ENCODE results near the gene ZNFX1.

The ZNFX1 gene

DNA sequence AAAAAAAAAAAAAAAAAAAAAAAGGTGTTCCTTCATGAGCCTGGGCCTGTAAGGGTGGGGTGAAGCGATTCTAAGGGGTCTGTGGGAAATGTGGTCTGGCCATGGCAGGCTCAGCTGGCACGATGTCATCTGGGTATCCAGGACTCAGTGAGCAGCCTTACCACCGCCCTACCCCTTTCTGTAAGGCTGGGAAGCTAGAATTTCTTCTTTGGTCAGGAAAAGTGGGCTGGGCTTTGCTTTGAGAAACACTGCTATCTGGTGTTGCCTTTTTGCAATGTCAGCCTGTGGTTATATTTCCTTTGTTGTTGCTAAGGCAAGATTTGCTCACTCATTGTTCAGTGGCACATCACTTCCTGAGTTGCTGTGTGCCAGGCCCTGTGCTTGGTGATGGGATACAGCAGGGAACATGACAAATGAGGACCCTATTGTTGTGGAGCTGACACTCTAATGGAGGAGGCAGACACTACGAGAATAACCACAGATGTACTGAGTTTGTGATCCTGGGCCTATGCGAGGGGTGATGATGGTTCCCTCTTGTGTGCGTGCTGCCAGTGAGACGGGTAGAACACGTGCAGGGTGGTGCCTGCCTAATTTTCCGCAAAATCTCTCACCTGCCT lies 45.9 kb upstream of the ZNFX1 start:
- Histone ChIP-seq H3K4me1 (ENCODE audit: insufficient read depth, low read length, poor library complexity, severe bottlenecking) (peaks cover 16% of the 10 kb centered on the region), H3K79me2 (ENCODE audit: insufficient read depth, low read length) (no peaks in the 10 kb centered on the region), H3K36me3 (ENCODE audit: insufficient read depth, low read length) (no peaks in the 10 kb centered on the region), H3K9me2 (replicated peaks; ENCODE audit: low read depth, low read length) (no peaks in the 10 kb centered on the region), H3K27me3 (ENCODE audit: insufficient read depth, low read length, poor library complexity, severe bottlenecking) (no peaks in the 10 kb centered on the region), H2AFZ (ENCODE audit: low read length) (peak overlapping the region; percentile 22; the same call in 1 of the 2 replicates), H3K4me3 (ENCODE audit: low read length, poor library complexity, severe bottlenecking) (no peak overlapping the region), H4K20me1 (ENCODE audit: insufficient read depth, low read length, poor library complexity, severe bottlenecking) (no peaks in the 10 kb centered on the region), H3K9me3 (ENCODE audit: insufficient read depth, low read depth, low read length) (no peaks in the 10 kb centered on the region), H3F3A (ENCODE audit: low read depth) (no peaks in the 10 kb centered on the region), H3K9ac (ENCODE audit: low read depth, low read length, poor library complexity, severe bottlenecking) (no peak overlapping the region), H3K4me2 (ENCODE audit: low read depth, low read length, poor library complexity, severe bottlenecking) (peak overlapping the region; percentile 16)
- TF ChIP-seq, protein P1, sequence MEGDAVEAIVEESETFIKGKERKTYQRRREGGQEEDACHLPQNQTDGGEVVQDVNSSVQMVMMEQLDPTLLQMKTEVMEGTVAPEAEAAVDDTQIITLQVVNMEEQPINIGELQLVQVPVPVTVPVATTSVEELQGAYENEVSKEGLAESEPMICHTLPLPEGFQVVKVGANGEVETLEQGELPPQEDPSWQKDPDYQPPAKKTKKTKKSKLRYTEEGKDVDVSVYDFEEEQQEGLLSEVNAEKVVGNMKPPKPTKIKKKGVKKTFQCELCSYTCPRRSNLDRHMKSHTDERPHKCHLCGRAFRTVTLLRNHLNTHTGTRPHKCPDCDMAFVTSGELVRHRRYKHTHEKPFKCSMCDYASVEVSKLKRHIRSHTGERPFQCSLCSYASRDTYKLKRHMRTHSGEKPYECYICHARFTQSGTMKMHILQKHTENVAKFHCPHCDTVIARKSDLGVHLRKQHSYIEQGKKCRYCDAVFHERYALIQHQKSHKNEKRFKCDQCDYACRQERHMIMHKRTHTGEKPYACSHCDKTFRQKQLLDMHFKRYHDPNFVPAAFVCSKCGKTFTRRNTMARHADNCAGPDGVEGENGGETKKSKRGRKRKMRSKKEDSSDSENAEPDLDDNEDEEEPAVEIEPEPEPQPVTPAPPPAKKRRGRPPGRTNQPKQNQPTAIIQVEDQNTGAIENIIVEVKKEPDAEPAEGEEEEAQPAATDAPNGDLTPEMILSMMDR (conservative IDR thresholded peaks at IDR 0.05; ENCODE audit: low read length), result peak; percentile 67
- TF ChIP-seq EZH2phosphoT487 (IDR thresholded peaks at IDR 0.05; ENCODE audit: borderline replicate concordance), result no peak

DNA sequence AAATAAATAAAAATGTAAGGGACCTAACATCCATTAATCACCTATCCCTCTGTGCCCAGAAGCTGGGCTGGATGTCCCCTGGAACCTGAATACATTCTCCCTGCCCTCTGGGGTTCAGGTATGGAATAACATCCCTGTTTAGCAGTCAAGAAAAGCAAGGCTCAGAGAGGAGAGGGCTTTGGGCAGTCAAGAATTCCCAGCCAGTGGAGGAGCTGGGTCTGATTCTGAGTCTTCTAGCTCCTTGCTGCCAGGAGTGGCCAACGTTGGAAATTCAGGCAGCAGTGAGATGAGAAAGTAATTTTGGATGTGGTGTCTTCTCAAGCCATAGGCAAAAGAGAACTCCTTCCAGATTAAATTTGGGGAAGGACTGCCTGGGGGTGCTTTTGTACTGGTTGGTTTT lies 42.6 kb upstream of the ZNFX1 start:
- H2AFZ ChIP-seq (ENCODE audit: low read length), result no peak overlapping the region
- H4K20me1 ChIP-seq (ENCODE audit: insufficient read depth, low read length, poor library complexity, severe bottlenecking), result no peaks in the 10 kb centered on the region
- H3K79me2 ChIP-seq (ENCODE audit: insufficient read depth, low read length), result no peaks in the 10 kb centered on the region
- H3F3A ChIP-seq (ENCODE audit: low read depth), result no peaks in the 10 kb centered on the region
- peaks cover 19% of the 10 kb centered on the region for H3K4me1 ChIP-seq (ENCODE audit: insufficient read depth, low read length, poor library complexity, severe bottlenecking)
- no peak overlapping the region for H3K4me3 ChIP-seq (ENCODE audit: low read length, poor library complexity, severe bottlenecking)
- H3K9me2 ChIP-seq (replicated peaks; ENCODE audit: low read depth, low read length), result no peaks in the 10 kb centered on the region
- no peak overlapping the region for H3K9ac ChIP-seq (ENCODE audit: low read depth, low read length, poor library complexity, severe bottlenecking)
- no peaks in the 10 kb centered on the region for H3K9me3 ChIP-seq (ENCODE audit: insufficient read depth, low read depth, low read length)
- TF ChIP-seq, protein P1 (conservative IDR thresholded peaks at IDR 0.05; ENCODE audit: low read length), result peak; percentile 42
- TF ChIP-seq EZH2phosphoT487 (IDR thresholded peaks at IDR 0.05; ENCODE audit: borderline replicate concordance), result no peak
- H3K36me3 ChIP-seq (ENCODE audit: insufficient read depth, low read length), result no peaks in the 10 kb centered on the region
- no peak overlapping the region for H3K4me2 ChIP-seq (ENCODE audit: low read depth, low read length, poor library complexity, severe bottlenecking)
- no peaks in the 10 kb centered on the region for H3K27me3 ChIP-seq (ENCODE audit: insufficient read depth, low read length, poor library complexity, severe bottlenecking)

DNA sequence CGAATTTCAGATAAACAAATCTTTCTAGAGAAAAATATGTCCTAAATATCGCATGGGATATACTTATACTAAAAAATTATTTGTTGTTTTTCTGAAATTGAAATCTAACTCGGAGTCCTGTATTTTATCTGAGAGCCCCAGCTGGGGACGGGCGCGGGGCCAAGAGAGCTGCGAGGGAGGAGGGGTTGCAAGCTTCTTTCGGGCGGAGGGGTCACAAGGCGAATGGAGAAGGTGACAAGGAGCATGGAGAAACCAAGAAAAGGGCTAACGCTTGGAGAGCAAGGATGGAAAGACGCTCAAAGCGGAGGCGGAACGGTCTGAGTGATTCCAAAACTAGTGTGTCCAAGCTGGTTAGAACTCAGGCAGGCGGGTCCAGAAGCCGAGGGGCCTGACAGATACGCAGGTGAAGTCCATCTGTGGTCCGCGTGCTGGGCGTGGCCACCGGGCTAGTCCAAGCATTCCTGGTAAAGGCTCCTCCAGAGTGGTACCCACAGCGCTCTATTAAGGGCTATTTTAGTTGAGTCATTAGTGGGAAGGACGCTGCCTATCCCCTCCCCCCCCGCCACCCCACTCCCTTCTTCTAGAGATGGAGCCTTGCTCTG lies 41.5 kb upstream of the ZNFX1 start:
- no peaks in the 10 kb centered on the region for H3K79me2 ChIP-seq (ENCODE audit: insufficient read depth, low read length)
- H3K36me3 ChIP-seq (ENCODE audit: insufficient read depth, low read length), result no peaks in the 10 kb centered on the region
- peaks cover 17% of the 10 kb centered on the region for H3K4me1 ChIP-seq (ENCODE audit: insufficient read depth, low read length, poor library complexity, severe bottlenecking)
- H3K9ac ChIP-seq (ENCODE audit: low read depth, low read length, poor library complexity, severe bottlenecking), result no peak overlapping the region
- H3K4me3 ChIP-seq (ENCODE audit: low read length, poor library complexity, severe bottlenecking), result peak overlapping the region; percentile 73
- H3K9me3 ChIP-seq (ENCODE audit: insufficient read depth, low read depth, low read length), result no peaks in the 10 kb centered on the region
- H2AFZ ChIP-seq (ENCODE audit: low read length), result peak overlapping the region; percentile 98
- TF ChIP-seq EZH2phosphoT487 (IDR thresholded peaks at IDR 0.05; ENCODE audit: borderline replicate concordance), result no peak
- TF ChIP-seq, protein P1 (conservative IDR thresholded peaks at IDR 0.05; ENCODE audit: low read length), result no peak
- no peaks in the 10 kb centered on the region for H4K20me1 ChIP-seq (ENCODE audit: insufficient read depth, low read length, poor library complexity, severe bottlenecking)
- no peaks in the 10 kb centered on the region for H3K9me2 ChIP-seq (replicated peaks; ENCODE audit: low read depth, low read length)
- H3K4me2 ChIP-seq (ENCODE audit: low read depth, low read length, poor library complexity, severe bottlenecking), result peak overlapping the region; percentile 87
- no peaks in the 10 kb centered on the region for H3F3A ChIP-seq (ENCODE audit: low read depth)
- H3K27me3 ChIP-seq (ENCODE audit: insufficient read depth, low read length, poor library complexity, severe bottlenecking), result no peaks in the 10 kb centered on the region

All from Loucy (cell line).